Activated CD8-positive, alpha-beta memory T cell treated with anti-CD3 and anti-CD28 coated beads, Interleukin-2, amount 50 U/mL, for 4 hours (primary cell): ENCODE results near the gene HAPLN2.
A peak's percentile ranks its signal among the peaks of the same experiment; 100 is the strongest.

Source experiments
- DNase-seq: peaks from one replicate; pipeline ENCODE4 v3.0.0-alpha.2; 2020

HAPLN2 gene

DNA sequence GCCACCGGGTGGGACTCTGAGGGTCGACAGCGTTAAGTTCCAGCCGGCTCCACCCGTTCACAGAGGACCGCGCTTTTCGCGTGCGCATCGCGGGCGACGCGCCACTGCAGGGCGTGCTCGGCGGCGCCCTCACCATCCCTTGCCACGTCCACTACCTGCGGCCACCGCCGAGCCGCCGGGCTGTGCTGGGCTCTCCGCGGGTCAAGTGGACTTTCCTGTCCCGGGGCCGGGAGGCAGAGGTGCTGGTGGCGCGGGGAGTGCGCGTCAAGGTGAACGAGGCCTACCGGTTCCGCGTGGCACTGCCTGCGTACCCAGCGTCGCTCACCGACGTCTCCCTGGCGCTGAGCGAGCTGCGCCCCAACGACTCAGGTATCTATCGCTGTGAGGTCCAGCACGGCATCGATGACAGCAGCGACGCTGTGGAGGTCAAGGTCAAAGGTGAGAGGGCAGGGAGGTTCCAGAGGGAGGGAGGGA, 27.6 kb downstream of the HAPLN2 start:
- no peak for DNase-seq

DNA sequence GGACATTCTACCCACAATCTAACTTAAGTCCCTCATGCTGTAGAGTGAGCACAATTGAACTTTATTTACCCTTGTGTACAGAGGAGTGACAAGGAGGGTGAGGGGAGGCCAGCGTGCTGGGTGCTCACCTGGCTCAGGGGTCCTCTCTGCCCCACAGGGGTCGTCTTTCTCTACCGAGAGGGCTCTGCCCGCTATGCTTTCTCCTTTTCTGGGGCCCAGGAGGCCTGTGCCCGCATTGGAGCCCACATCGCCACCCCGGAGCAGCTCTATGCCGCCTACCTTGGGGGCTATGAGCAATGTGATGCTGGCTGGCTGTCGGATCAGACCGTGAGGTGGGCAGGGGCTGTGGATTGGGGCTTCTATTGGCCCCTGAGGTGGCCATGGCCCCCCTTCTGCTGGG, 28.1 kb downstream of the HAPLN2 start:
- DNase-seq: no peak

DNA sequence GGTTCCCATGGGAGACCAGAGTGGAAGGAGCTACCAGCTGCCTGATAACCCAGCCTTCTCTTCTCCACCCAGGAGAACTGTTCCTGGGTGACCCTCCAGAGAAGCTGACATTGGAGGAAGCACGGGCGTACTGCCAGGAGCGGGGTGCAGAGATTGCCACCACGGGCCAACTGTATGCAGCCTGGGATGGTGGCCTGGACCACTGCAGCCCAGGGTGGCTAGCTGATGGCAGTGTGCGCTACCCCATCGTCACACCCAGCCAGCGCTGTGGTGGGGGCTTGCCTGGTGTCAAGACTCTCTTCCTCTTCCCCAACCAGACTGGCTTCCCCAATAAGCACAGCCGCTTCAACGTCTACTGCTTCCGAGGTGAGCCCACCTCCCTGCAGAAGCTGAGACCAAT, 29.3 kb downstream of the HAPLN2 start:
- no peak for DNase-seq

DNA sequence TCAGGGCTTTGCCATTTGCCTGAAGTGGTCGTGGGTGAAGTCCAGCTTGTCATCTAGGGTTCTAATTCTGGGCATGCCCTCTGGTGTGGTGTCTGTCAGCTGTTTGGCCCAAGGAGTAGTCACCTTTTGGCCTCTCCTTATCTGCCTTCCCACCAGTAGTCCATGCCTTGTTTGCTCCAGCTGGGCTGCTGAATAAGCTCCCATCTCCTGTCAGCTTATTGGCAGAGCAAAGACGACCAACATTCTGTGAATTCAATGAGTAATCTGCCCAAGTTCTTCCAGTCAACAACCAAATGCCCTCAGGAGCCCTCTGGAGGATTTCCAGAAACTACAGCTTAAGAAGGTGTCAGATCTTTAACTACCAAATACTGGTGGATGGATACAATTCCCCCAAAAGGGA, 29.7 kb downstream of the HAPLN2 start:
- no peak for DNase-seq

GRCh38 chr1:156652131-156652991, 33.1 kb downstream of the HAPLN2 start:
- no peak for DNase-seq

- no peak for DNase-seq
Observed at GRCh38 chr1:156652992-156653355, 33.8 kb downstream of the HAPLN2 start.

DNA sequence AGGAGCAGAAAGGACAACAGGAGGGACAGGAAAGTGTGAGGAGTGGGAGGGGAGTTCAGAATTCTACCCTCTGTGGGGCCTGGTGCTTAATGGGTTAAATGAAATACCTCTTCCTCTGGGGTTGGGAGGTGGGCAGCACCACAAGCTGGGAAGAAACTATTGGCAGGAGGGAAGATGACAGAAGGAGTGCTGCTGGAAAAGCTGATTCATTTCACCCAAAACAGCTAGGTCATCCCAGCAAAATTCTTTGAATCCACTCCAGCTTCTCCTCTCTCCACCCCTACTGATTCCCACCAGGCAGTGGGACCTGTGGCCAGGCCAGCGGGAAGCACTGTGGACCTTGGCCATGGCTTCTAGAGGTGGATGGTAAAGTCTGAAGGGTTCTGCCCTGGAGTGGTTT, 35.5 kb downstream of the HAPLN2 start:
- DNase-seq: no peak

DNA sequence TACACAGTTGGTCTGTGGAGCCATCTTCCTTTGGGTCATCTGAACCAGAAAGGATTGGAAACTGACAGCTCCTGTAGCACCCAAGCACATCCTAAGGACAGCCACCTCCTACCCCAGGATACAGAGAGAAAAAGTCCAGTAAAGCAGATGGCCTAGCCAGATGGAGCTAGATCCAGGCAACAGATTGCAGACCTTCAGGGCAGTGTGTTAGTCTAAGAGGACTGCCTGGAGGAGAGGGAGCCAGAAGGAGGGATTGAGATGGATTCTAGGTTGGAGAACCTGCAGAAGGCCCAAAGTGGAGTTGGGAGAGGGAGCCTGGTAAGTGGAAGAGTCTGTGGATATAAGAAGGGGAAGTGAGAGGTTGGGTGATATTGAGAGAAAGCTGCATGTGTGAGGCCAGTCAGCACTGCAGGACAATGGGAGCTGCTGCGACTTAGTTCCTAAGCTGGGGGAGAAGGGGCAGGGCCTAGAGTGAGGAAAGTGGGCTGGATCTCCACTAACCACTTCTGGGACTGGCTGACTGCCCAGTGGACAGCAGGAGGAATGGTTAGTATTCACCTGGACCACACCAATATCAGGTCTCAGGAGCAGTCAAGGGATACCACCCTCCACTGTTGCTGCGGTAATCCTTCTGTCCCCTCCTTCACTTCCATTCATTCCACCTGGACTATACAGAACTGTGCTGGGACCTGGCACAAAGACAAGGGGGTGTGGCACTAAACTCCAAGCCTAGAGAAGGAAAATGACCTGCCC, 36.1 kb downstream of the HAPLN2 start:
- DNase-seq: no peak

DNA sequence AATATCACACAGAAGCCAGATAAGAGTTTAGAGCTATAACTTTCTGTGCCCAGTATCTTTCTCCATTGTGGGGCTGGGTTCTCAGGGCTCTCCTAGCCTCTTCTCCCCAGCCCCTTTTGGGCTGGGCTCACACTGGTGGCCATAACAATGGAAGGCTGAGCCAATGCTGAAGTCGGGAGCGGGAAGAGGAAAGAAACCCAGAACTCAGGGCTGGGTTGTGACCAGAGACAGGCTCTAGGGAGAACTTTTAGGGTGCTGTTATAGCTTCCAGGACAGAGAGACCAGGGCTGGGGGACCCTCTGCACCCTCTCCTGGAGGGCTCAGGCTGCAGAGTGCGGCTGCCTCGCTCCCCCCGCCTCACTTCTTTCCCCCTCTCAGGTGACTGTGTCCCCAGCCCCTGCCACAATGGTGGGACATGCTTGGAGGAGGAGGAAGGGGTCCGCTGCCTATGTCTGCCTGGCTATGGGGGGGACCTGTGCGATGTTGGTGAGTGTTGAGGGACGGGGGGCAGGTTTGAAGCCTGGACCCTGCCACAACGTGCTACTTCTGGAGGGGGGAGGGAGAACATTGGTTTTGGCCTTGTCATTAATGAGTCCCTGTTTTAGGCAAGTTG, 36.8 kb downstream of the HAPLN2 start:
- no peak for DNase-seq

GRCh38 chr1:156656806-156657740, 37.9 kb downstream of the HAPLN2 start:
- peak; percentile 79 for DNase-seq

DNA sequence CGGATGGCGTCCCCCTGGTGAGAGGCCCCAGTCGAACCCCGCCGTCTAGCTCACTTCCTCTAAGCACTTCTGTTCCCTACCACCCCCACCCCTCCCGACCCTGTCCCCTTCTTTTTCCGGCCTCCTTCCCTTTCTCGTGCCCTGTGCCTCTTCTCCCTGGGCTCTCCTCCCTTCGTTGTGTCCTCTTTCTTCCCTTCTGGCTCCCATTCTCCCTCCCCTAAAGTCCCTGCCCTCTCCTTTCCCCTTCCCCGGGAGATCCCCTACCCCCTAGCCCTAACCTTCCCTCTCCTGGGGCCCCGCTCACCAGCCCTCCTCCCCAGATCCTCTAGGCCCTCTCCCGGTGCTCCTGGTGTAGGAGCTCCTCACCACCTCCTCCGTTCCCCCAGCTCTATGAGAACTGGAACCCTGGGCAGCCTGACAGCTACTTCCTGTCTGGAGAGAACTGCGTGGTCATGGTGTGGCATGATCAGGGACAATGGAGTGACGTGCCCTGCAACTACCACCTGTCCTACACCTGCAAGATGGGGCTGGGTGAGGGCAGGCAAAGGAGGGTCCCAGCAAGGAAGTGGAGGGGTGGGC, 38.6 kb downstream of the HAPLN2 start:
- no peak for DNase-seq

DNA sequence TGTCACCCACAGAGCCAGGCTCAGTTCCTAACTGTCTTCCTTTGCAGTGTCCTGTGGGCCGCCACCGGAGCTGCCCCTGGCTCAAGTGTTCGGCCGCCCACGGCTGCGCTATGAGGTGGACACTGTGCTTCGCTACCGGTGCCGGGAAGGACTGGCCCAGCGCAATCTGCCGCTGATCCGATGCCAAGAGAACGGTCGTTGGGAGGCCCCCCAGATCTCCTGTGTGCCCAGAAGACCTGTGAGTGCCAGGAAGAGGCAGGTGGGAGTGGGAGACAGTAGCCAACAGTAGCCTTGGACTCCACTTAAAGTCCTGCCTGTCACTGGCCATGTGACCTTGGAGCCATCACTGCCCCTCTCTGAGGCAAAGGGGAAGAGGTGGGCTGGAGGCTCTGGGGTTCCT, 39.3 kb downstream of the HAPLN2 start:
- no peak for DNase-seq

GRCh38 chr1:156658945-156659574, 39.8 kb downstream of the HAPLN2 start:
- no peak for DNase-seq

DNA sequence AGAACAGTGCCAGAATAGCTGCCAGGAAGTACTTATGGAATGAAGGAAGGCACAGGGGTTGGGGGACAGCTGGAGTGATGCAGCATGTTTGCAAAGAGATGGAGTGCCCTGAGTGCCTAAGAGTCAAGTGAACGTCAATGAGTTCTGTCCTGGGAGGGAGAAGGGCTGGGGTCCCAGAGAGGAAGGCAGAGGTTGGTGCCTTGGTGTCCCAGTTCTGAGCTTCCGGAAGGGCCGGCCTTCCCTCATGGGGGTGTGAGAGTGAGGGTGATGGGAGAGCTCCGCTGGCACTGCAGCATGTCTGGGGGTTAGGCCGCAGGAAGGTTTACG, 40.4 kb downstream of the HAPLN2 start:
- no peak for DNase-seq

DNA sequence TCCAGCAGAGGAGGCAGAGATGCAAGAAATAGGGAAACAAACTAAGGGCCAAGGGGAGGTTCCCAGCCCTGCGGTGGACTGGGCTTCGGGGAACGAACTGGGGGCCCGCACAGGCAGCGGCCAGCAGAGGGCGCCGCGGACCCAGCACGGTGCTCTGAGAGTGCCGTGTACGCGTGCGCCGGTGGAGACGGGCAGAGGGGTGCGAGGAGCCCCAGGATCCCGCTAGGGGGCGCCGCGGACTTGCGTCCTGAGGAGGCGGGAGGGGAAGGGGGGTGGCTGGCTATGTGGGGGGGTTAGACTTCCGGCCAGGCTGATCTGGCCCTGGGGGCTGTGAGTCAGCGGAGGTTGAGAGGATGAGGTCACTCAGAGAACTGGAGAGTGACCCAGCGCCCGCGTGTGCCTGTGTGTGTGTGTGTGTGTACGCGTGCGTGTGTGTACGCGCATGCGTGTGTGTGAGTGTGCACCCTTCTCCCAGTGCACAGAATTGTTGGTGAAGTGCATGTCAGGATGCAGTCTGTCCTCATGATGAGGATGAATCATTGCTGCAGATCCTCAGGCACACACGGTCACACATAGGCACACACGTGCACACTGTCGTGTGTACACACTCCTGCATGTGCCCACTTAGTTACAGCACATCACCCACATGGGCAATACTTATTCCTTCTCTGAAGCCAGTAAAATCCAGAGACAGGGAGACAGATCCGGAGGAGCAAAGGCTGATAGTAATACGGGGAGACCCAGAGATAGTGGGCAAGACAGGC, 41.0 kb downstream of the HAPLN2 start:
- peak; percentile 91 for DNase-seq

DNA sequence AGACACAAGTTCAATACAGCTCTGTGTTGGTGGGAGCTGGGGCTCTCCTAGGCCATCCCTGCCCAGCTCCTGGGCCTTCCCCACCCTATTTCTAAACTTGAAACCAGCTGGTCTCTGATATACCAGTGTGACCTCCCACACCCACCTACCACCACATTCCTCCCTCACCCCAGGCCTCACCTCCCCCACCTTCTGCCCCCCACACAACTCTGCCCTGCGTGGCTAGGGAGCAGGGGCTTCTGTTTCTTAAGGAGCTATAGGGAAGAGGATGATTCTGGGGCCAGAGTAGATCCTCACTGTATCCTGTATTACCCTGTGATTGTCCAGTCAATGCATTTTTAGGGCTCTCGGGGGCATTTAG, 41.5 kb downstream of the HAPLN2 start:
- DNase-seq: no peak

GRCh38 chr1:156662005-156662799, 43.0 kb downstream of the HAPLN2 start:
- DNase-seq: no peak

- no peak for DNase-seq
Observed at GRCh38 chr1:156662800-156663055, 43.5 kb downstream of the HAPLN2 start.

DNA sequence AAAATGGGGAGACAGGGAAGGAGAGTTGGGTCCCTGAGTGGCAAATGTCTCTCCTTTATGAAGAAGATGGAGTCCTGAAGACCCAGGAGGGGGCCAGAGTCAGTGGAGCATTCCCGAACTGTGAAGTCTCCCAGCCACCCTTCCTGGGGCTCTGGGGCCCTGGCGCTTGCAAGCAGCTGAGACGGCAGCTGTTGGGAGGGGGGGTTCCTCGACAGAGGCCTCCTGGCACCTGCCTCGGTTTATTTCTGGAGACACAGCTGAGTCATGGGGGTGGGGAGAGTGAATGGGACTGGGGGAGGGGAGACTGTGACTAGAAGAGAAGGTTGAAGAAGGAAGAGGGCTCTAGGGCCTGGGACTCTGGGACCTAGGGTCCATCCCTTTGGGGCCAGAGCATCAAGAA, 44.0 kb downstream of the HAPLN2 start:
- no peak for DNase-seq

DNA sequence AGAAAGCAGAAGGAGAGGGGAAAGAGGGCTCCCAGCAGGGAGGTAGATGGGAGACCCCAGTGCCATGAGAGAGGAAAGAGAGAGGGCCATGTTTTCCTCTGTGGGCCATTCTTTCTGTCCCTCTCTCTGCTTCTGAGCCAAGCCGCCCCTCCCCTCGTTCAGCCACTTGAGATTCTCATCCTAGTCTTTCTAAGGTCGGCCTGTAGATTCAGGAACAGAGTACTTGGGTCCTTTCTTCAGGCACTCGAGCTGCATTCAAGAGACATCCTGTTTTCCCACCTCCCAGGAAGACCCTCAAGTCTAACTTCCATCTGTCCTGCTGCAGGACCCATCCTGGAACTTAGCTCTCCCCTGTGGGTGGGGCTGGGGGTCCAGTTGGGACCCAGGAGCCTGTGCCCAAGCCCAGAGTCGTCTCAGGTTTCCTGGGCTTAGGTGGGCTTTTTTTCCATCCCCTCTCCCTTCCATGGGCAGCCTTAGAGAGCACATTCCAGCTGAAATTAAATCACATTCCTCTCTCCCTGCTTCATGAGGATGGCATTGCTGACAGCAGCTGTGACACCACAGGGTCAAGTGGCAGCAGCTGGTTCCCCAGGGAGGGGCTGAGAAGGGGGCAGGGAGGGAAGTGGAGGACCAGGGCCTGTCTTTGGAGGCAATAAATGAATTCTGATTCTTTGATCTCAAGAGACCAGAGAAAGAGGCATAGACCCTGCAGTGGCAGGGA, 45.0 kb downstream of the HAPLN2 start:
- no peak for DNase-seq
